GM19468 (cell line): ENCODE measurements around the gene SSC5D.

Experiments used
- ATAC-seq: cut with Tn5 transposase; IDR thresholded peaks from one replicate; pipeline ENCODE4 v1.9.1; 2021; ENCODE audit warnings: mild to moderate bottlenecking, moderate library complexity, moderate number of reproducible peaks; ENCODE audit not compliant: unreplicated experiment; ENCODE audit errors: extremely low read depth

SSC5D gene

GRCh38 chr19:55468054-55468393 lies 20.2 kb upstream of the SSC5D start:
- no peak for ATAC-seq

GRCh38 chr19:55471266-55471665 lies 17.0 kb upstream of the SSC5D start:
- ATAC-seq, result no peak

- no peak for ATAC-seq
Measured at GRCh38 chr19:55472463-55472862, 15.8 kb upstream of the SSC5D start.

GRCh38 chr19:55473225-55474012 lies 14.8 kb upstream of the SSC5D start:
- ATAC-seq, result no peak

GRCh38 chr19:55474269-55475265 lies 13.7 kb upstream of the SSC5D start:
- ATAC-seq, result no peak

GRCh38 chr19:55476100-55476775 lies 12.0 kb upstream of the SSC5D start, which contains the start of gene ZNF628:
Gene ZNF628, plus strand, starts transcription at chr19:55476617. Its CDS starts 3,294 bp downstream, at chr19:55479911.
- peak; percentile 80 for ATAC-seq

- ATAC-seq, result no peak
Measured at GRCh38 chr19:55477905-55478304, 10.3 kb upstream of the SSC5D start.

- ATAC-seq, result no peak
Measured at GRCh38 chr19:55478364-55478763, 9.9 kb upstream of the SSC5D start.

- no peak for ATAC-seq
Measured at GRCh38 chr19:55479045-55479444, 9.2 kb upstream of the SSC5D start.

GRCh38 chr19:55479451-55480230 lies 8.6 kb upstream of the SSC5D start:
- no peak for ATAC-seq

GRCh38 chr19:55481148-55481793 lies 7.0 kb upstream of the SSC5D start:
- ATAC-seq, result no peak

- no peak for ATAC-seq
Measured at GRCh38 chr19:55481794-55482155, 6.5 kb upstream of the SSC5D start.

GRCh38 chr19:55482156-55482961 lies 5.9 kb upstream of the SSC5D start:
- ATAC-seq, result no peak

GRCh38 chr19:55482967-55483705 lies 5.1 kb upstream of the SSC5D start:
- ATAC-seq, result no peak

GRCh38 chr19:55483706-55484592 lies 4.3 kb upstream of the SSC5D start:
- no peak for ATAC-seq

GRCh38 chr19:55484593-55485438 lies 3.4 kb upstream of the SSC5D start, which contains the start of gene NAT14:
Gene NAT14, plus strand, starts transcription at chr19:55485188. Its CDS starts 521 bp downstream, at chr19:55485709.
- no peak for ATAC-seq
